Bronchial epithelial cell (primary cell): ENCODE results near the gene SASH1. TPM values are rescaled to one million over a fixed set of nuclear protein-coding genes. Genes with fewer than 3 reads are reported as not detected.

Experiments used
- DNase-seq: peaks from one replicate; pipeline ENCODE4 v3.0.0-alpha.2; 2010; ENCODE audit warnings: low read depth
- FAIRE-seq: peaks from 2 replicates; lab custom pipeline; 2011; peaks lifted over from hg19 to GRCh38; lab: Jason Lieb, UNC
- H3K27me3 ChIP-seq: 2 replicates; pipeline ENCODE4 v1.5.1; 2011; ENCODE audit warnings: low read length; ENCODE audit not compliant: control insufficient read depth, insufficient read depth
- H3K36me3 ChIP-seq: 2 replicates; pipeline ENCODE4 v1.5.1; 2011; ENCODE audit warnings: low read length; ENCODE audit not compliant: control insufficient read depth, insufficient read depth
- H3K4me3 ChIP-seq: 2 replicates; pipeline ENCODE4 v1.5.1; 2011; ENCODE audit warnings: mild to moderate bottlenecking, low read depth, low read length, control low read depth
- CTCF ChIP-seq: IDR thresholded peaks from 2 replicates; pipeline ENCODE4 v1.5.1; 2011; ENCODE audit warnings: mild to moderate bottlenecking, moderate library complexity, low read length, control low read depth, inconsistent platforms; ENCODE audit not compliant: insufficient read depth, severe bottlenecking
- total RNA-seq: library from RNA; depleted of rRNA; stranded (reverse); fragments of >200 nt; gene quantifications from 2 replicates; pipeline ENCODE4 v1.2.1, GENCODE V29; 2014

The SASH1 gene
- total RNA-seq, 1 donor from 2014 or later, result 3.9 TPM

GRCh38 chr6:148417045-148417444 is 74.4 kb downstream of the SASH1 start:
- H3K4me3 ChIP-seq, result no peak overlapping the region
- no peak for DNase-seq
- H3K36me3 ChIP-seq, result no peaks in the 10 kb centered on the region
- no peak for TF ChIP-seq CTCF
- FAIRE-seq, result no peak
- no peaks in the 10 kb centered on the region for H3K27me3 ChIP-seq

- no peak for DNase-seq
- Histone ChIP-seq H3K27me3 (no peaks in the 10 kb centered on the region), H3K36me3 (no peaks in the 10 kb centered on the region), H3K4me3 (no peak overlapping the region)
- no peak for FAIRE-seq
- no peak for TF ChIP-seq CTCF
Measured at GRCh38 chr6:148419430-148419829, 76.8 kb downstream of the SASH1 start.

- Histone ChIP-seq H3K4me3 (no peak overlapping the region), H3K36me3 (no peaks in the 10 kb centered on the region), H3K27me3 (no peaks in the 10 kb centered on the region)
- no peak for FAIRE-seq
- no peak for DNase-seq
- no peak for TF ChIP-seq CTCF
Measured at GRCh38 chr6:148422085-148422484, 79.4 kb downstream of the SASH1 start.

GRCh38 chr6:148423133-148423532 is 80.5 kb downstream of the SASH1 start:
- no peak for FAIRE-seq

GRCh38 chr6:148423601-148424270 is 81.1 kb downstream of the SASH1 start:
- DNase-seq (no peak), FAIRE-seq (no peak)
- no peak for TF ChIP-seq CTCF
- no peaks in the 10 kb centered on the region for H3K27me3 ChIP-seq
- no peaks in the 10 kb centered on the region for H3K36me3 ChIP-seq
- no peak overlapping the region for H3K4me3 ChIP-seq

More at GRCh38 chr6:148423133-148423532, 80.5 kb downstream of the SASH1 start:
- no peak for DNase-seq
- H3K36me3 ChIP-seq, result no peaks in the 10 kb centered on the region
- H3K4me3 ChIP-seq, result no peak overlapping the region
- H3K27me3 ChIP-seq, result no peaks in the 10 kb centered on the region
- no peak for TF ChIP-seq CTCF

- no peak for TF ChIP-seq CTCF
- FAIRE-seq, result no peak
- H3K36me3 ChIP-seq, result no peaks in the 10 kb centered on the region
- DNase-seq, result no peak
- no peak overlapping the region for H3K4me3 ChIP-seq
- no peaks in the 10 kb centered on the region for H3K27me3 ChIP-seq
Measured at GRCh38 chr6:148425443-148425842, 82.8 kb downstream of the SASH1 start.
